KOPT-K1 (cell line): ENCODE results near the gene CCSER1.

ENCODE experiments used
- H3K27ac ChIP-seq: fragments of 200-600 bp; sonication (generic); 2 replicates; pipeline ENCODE4 v1.5.1; 2016; ENCODE audit warnings: antibody characterized with exemption, mild to moderate bottlenecking, low read depth, low read length; ENCODE audit not compliant: poor library complexity, severe bottlenecking
- H3K36me3 ChIP-seq: fragments of 200-600 bp; sonication (generic); 2 replicates; pipeline ENCODE4 v1.5.1; 2017; ENCODE audit warnings: antibody characterized with exemption, mild to moderate bottlenecking, low read length, moderate library complexity; ENCODE audit not compliant: insufficient read depth
- H3K9me3 ChIP-seq: fragments of 200-600 bp; sonication (generic); 2 replicates; pipeline ENCODE4 v1.5.1; 2017; ENCODE audit warnings: antibody characterized with exemption, low read length, mild to moderate bottlenecking; ENCODE audit not compliant: insufficient read depth, poor library complexity, severe bottlenecking

The CCSER1 gene

GRCh38 chr4:90540536-90540935 lies 413.3 kb downstream of the CCSER1 start:
- Histone ChIP-seq H3K36me3 (no peaks in the 10 kb centered on the region), H3K27ac (no peak overlapping the region), H3K9me3 (no peaks in the 10 kb centered on the region)

- no peaks in the 10 kb centered on the region for H3K9me3 ChIP-seq
- H3K36me3 ChIP-seq = no peaks in the 10 kb centered on the region
- H3K27ac ChIP-seq = no peak overlapping the region
Measured at GRCh38 chr4:90542216-90542615, 415.0 kb downstream of the CCSER1 start.

- Histone ChIP-seq H3K27ac (no peak overlapping the region), H3K36me3 (no peaks in the 10 kb centered on the region), H3K9me3 (no peaks in the 10 kb centered on the region)
Measured at GRCh38 chr4:90543419-90544170, 416.4 kb downstream of the CCSER1 start.

GRCh38 chr4:90544532-90545045 lies 417.4 kb downstream of the CCSER1 start:
- H3K36me3 ChIP-seq = no peaks in the 10 kb centered on the region
- no peaks in the 10 kb centered on the region for H3K9me3 ChIP-seq
- H3K27ac ChIP-seq = no peak overlapping the region

- no peak overlapping the region for H3K27ac ChIP-seq
- no peaks in the 10 kb centered on the region for H3K36me3 ChIP-seq
- H3K9me3 ChIP-seq = no peaks in the 10 kb centered on the region
Measured at GRCh38 chr4:90545380-90545779, 418.2 kb downstream of the CCSER1 start.

GRCh38 chr4:90546114-90546513 lies 418.9 kb downstream of the CCSER1 start:
- Histone ChIP-seq H3K9me3 (no peaks in the 10 kb centered on the region), H3K36me3 (no peaks in the 10 kb centered on the region), H3K27ac (no peak overlapping the region)

GRCh38 chr4:90570615-90571014 lies 443.4 kb downstream of the CCSER1 start:
- Histone ChIP-seq H3K9me3 (no peaks in the 10 kb centered on the region), H3K27ac (no peak overlapping the region), H3K36me3 (no peaks in the 10 kb centered on the region)

- Histone ChIP-seq H3K9me3 (no peaks in the 10 kb centered on the region), H3K27ac (no peak overlapping the region), H3K36me3 (no peaks in the 10 kb centered on the region)
Measured at GRCh38 chr4:90572996-90573395, 445.8 kb downstream of the CCSER1 start.

GRCh38 chr4:90575371-90575770 lies 448.2 kb downstream of the CCSER1 start:
- Histone ChIP-seq H3K36me3 (no peaks in the 10 kb centered on the region), H3K27ac (no peak overlapping the region), H3K9me3 (no peaks in the 10 kb centered on the region)

- Histone ChIP-seq H3K9me3 (no peaks in the 10 kb centered on the region), H3K36me3 (no peaks in the 10 kb centered on the region), H3K27ac (no peak overlapping the region)
Measured at GRCh38 chr4:90580326-90580725, 453.1 kb downstream of the CCSER1 start.

- no peak overlapping the region for H3K27ac ChIP-seq
- H3K9me3 ChIP-seq = no peaks in the 10 kb centered on the region
- no peaks in the 10 kb centered on the region for H3K36me3 ChIP-seq
Measured at GRCh38 chr4:90582087-90582486, 454.9 kb downstream of the CCSER1 start.

GRCh38 chr4:90584051-90584450 lies 456.9 kb downstream of the CCSER1 start:
- Histone ChIP-seq H3K27ac (no peak overlapping the region), H3K36me3 (no peaks in the 10 kb centered on the region), H3K9me3 (no peaks in the 10 kb centered on the region)

GRCh38 chr4:90585961-90586360 lies 458.8 kb downstream of the CCSER1 start:
- Histone ChIP-seq H3K36me3 (no peaks in the 10 kb centered on the region), H3K9me3 (no peaks in the 10 kb centered on the region), H3K27ac (no peak overlapping the region)

GRCh38 chr4:90586799-90587198 lies 459.6 kb downstream of the CCSER1 start:
- Histone ChIP-seq H3K36me3 (no peaks in the 10 kb centered on the region), H3K27ac (no peak overlapping the region), H3K9me3 (no peaks in the 10 kb centered on the region)

- H3K27ac ChIP-seq = no peak overlapping the region
- no peaks in the 10 kb centered on the region for H3K36me3 ChIP-seq
- H3K9me3 ChIP-seq = no peaks in the 10 kb centered on the region
Measured at GRCh38 chr4:90597927-90598326, 470.7 kb downstream of the CCSER1 start.

GRCh38 chr4:90598741-90599140 lies 471.5 kb downstream of the CCSER1 start:
- H3K9me3 ChIP-seq = no peaks in the 10 kb centered on the region
- H3K36me3 ChIP-seq = no peaks in the 10 kb centered on the region
- no peak overlapping the region for H3K27ac ChIP-seq
